Kidney capillary endothelial cell (primary cell): ENCODE measurements around the gene GYPE.
"Not testable (repeated sequence)": the region's sequence is repeated elsewhere in the genome, so short reads cannot be mapped to it uniquely, and the experiment has no call there.

Source experiments
- DNase-seq: peaks from one replicate; pipeline ENCODE4 v3.0.0-alpha.2; 2018; ENCODE audit warnings: low spot score

The GYPE gene

GRCh38 chr4:143905440-143905839 is at the start of gene GYPE:
Gene GYPE, minus strand, starts transcription at chr4:143905559. Its CDS starts 52 bp downstream, at chr4:143905507.
- DNase-seq, result not testable (repeated sequence)

DNA sequence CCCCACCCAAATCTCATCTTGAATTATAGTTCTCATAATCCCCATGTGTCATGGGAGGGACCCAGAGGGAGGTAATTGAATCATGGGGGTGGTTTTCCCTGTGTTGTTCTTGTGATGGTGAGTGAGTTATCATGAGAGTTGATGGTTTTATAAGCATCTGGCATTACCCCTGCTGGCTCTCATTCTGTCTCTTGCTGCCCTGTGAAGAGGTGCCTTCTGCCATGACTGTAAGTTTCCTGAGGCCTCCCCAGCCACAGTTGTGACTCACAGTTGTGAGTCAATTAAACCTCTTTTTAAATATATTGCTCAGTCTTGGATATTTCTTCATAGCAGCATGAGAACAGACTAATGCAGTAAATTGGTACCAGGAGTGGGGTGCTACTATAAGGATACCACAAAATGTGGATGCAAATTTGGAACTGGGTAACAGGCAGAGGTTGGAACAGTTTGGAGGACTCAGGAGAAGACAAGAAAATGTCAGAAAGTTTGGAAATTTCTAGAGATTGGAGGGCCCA is 46.2 kb upstream of the GYPE start:
- DNase-seq, result not testable (repeated sequence)

DNA sequence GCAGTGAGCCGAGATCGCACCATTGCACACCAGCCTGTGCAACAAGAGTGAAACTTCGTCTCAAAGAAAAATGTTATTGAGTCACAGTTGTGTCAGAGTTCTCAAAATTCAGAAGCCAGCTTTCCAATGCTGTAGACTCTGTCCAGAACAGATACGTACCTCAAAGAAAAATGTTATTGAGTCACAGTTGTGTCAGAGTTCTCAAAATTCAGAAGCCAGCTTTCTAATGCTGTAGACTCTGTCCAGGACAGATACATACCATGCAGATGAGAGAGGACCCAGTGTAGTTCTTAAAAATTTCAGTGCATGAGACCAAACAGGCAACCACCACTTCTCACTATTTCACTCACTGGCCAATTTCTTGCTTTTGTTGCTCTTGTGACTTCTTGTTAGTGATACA is 45.6 kb upstream of the GYPE start:
- not testable (repeated sequence) for DNase-seq

DNA sequence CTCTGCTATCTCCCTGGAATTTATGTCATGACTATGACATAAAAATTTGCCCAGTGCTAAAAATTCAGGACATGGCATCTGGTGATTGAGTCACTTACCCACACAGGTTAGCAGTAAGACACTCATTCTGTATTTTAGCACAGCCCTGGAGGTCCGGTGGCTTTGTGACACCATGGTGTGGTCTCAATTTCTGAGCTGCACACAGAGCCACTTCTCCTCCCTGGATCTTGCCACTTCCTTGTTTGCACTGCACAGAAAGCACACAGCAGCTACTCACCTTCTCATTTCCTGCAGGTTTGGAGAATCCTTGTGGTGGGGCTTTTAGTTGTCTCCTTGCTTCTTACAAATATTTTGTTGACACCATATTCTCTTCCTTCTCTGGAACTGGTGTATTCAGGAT is 44.8 kb upstream of the GYPE start:
- DNase-seq, result not testable (repeated sequence)

GRCh38 chr4:143947493-143947892 is 42.1 kb upstream of the GYPE start:
- DNase-seq, result not testable (repeated sequence)

- DNase-seq, result not testable (repeated sequence)
Observed at GRCh38 chr4:143940708-143941107, 35.3 kb upstream of the GYPE start.

DNA sequence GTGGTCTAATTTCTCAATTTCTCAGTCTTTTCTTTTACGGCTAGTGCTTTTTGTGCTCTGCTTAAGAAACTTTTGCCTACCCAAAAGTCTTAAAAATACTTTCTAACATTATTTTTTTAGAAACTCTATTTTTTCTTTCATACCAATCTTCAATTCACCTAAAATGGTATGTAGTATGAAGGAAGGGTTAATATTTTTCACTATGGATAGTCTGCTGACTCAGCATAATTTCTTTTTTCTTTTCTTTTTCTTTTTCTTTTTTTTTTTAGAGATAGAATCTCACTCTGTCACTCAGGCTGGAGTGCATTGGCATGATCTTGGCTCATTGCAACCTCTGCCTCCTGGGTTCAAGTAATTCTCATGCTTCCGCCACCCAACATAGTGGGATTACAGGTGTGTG is 34.2 kb upstream of the GYPE start:
- no peak for DNase-seq

DNA sequence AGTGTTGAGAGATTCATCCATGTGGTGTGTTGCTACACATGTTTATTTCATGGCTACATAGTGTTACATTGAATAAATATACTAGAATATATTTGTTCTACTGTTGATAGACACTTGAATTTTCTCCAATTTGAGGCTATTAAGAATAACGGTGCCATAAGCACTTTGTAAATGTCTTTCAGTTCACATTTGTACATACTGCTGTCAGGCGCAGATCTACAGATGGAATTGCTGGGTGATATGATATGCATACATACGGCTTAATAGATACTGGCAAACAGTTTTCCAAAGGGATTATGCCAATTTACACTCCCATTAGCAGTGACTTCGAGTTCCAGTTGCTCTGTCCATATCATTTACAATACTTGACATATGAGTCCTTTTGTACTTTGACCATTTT is 33.5 kb upstream of the GYPE start:
- DNase-seq, result not testable (repeated sequence)

DNA sequence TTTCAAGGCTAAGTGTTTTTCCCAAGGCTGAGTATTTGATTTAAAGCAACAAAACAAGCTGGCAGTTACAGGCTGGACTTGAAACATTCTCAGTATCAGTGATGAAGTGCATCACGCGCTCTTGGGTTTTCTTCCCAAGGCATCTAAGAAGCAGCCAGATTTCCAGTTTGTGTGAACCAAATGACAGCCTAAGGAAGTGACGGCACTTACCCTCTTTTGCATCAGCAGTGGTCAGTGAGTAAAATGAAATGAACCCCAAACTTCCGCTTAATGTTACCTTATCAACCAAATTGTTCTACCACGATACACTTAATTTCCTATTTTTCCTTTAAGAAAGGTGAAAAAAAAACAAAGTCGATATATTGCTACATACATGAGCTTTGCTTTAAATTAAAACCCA is 15.8 kb upstream of the GYPE start:
- DNase-seq, result no peak

DNA sequence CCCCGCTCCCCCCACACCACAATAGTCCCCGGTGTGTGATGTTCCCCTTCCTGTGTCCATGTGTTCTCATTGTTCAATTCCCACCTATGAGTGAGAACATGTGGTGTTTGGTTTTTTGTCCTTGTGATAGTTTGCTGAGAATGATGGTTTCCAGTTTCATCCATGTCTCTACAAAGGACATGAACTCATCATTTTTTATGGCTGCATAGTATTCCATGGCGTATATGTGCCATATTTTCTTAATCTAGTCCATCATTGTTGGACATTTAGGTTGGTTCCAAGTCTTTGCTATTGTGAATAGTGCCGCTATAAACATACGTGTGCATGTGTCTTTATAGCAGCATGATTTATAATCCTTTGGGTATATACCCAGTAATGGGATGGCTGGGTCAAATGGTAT is 11.1 kb upstream of the GYPE start:
- not testable (repeated sequence) for DNase-seq

- not testable (repeated sequence) for DNase-seq
Observed at GRCh38 chr4:143912478-143912877, 7.1 kb upstream of the GYPE start.

- peak; percentile 51 for DNase-seq
Observed at GRCh38 chr4:143911528-143912417, 6.4 kb upstream of the GYPE start.

- not testable (repeated sequence) for DNase-seq
Observed at GRCh38 chr4:143910906-143911305, 5.5 kb upstream of the GYPE start.

DNA sequence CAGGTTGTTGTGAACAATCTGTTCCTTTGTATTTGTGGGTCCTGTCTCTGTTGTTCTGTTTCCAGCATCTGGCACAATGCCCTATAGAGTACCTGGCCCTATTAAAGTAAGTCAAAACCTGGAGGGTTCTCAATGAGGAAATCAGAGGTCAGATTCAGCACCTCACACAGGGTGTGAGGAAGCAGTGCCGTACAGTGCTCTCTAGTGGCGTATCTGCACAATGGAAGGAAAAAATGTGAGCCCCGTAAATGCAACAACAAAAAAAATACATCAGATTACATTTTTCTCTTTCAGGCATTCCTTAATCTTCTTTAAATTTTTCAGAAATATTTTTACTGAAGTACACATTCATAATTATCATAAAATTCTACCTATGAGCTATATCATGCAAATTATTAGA is 2.5 kb upstream of the GYPE start:
- not testable (repeated sequence) for DNase-seq

DNA sequence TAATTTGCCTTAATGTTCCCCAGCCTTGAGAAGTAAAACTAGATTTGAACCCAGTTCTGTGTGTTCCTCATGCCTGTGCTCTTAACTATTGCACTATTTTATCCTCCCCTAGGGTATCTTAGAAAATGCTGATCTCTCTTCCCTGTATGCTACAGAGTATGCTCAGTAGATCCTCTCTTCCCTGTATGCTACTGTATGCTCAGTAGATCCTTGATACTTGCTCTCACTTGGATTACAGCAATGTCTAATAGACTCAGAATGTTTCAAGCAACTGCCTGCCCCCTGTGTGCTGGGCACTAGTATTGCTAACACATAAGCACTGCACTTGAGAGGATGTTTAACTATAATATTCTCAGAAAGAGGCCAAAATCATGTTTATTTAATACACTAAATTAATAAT is 928 bp downstream of the GYPE start:
- not testable (repeated sequence) for DNase-seq

DNA sequence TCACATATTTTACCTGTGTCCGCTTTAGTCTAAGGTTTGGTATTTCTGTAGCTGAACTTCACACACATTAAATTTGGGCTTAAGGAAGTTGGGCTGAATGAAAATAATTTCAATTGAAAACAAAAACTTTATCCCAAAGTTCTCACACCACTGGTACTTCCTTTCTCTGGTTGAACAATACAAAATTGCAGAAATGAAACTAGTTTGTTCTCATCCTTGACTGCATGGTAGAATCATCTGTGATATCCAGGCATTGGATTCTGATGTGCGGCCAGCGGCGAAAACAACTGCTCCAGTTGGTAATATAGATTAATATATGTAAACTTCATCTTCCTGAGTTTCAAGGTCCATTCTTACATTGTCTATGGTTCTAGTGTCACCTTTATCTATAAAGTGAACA is 15.0 kb downstream of the GYPE start:
- not testable (repeated sequence) for DNase-seq

DNA sequence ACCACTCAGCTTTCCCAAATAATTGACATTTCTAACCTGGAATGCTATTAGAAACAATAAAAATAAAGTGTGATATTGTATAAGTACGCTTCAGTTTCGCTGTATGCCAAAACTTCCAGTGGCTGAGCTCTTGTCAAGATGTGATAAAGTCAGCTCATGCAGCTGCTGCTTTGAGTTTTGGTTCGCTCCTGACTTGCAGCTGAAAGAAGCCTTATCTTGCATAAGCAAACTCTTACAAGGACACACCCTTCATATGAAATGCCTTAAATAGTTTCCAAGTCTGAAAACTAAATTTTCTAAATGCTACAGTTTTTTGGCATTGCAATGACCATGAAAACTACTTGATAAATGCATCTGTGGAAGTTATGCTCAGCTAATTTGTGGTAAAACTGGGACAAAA is 17.2 kb downstream of the GYPE start:
- DNase-seq, result not testable (repeated sequence)

- not testable (repeated sequence) for DNase-seq
Observed at GRCh38 chr4:143884965-143885364, 20.4 kb downstream of the GYPE start.

DNA sequence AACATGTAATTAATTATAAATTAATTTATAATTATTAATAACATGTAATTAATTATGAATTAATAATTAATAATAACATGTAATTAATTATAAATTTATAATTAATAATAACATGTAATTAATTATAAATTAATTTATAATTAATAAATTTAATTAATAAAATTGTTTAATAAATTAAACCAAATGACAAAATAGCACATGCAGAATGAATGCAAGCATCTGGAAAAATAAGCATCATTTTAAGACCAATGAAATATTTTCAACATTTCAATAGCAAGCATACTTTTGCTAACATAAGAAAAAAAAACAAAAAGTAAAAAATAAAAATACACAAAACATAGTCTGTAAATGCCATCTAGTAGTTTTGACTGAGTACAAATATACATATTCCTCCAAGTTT is 21.8 kb downstream of the GYPE start:
- DNase-seq, result no peak

DNA sequence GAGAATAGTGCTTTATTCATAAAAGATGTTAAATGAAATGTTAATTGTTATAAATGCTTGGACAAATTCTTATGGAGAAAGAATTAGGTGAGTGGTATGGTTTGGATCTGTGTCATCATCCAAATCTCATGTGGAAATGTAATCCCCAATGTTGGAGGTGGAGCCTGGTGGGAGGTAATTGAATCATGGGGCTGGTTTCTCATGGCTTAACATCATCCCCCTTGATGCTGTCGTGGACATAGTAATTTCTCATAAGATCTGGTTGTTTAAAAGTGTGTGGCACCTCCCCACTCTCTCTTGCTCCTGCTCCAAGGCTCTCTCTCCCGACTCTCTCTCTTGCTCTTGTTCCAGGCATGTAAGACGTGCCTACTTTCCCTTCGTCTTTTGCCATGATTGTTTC is 22.5 kb downstream of the GYPE start:
- DNase-seq, result no peak

- DNase-seq, result not testable (repeated sequence)
Observed at GRCh38 chr4:143879561-143879960, 25.8 kb downstream of the GYPE start.

GRCh38 chr4:143875357-143875756 is 30.0 kb downstream of the GYPE start:
- DNase-seq, result not testable (repeated sequence)

DNA sequence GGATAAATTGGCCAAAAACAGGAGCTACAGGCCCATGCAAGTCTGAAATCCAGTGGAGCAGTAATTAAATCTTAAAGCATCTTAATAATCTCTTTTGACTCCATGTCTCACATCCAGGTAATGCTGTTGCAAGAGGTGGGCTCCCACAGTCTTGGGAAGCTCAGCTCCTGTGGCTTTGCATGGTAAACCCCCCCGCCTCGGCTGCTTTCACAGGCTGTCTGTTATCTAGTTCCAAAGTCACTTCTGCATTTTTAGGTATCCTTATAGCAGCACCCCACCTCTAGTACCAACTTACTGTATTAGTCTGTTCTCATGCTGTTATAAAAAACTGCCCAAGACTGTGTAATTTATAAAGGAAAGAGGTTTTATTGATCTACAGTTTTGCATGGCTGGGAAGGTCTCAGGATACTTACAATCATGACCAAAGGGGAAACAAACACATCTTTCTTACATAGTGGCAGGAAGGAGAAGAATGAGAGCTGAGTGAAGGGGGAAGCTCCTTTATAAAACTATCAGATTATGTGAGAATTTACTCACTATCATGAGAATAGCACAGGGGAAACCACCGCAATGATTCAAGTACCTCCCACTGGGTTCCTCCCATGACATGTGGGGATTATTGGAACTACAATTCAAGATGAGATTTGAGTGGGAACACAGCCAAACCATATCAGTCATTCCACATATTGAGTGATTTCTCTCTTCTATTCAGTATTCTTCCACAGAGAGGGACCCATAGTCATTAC is 34.7 kb downstream of the GYPE start:
- DNase-seq, result not testable (repeated sequence)
